NT2/D1 (cell line): ENCODE results near the gene SERINC2.
"Not testable (repeated sequence)": the region's sequence is repeated elsewhere in the genome, so short reads cannot be mapped to it uniquely, and the experiment has no call there.

Experiments used
- DNase-seq: peaks from one replicate; pipeline ENCODE4 v3.0.0-alpha.2; 2011; ENCODE audit warnings: low read depth, low spot score
- H3K27me3 ChIP-seq: 2 replicates; pipeline ENCODE4 v1.6.0; 2011; ENCODE audit warnings: mild to moderate bottlenecking; ENCODE audit not compliant: insufficient read length, insufficient read depth
- H3K36me3 ChIP-seq: 2 replicates; pipeline ENCODE4 v1.6.1; 2011; ENCODE audit warnings: mild to moderate bottlenecking, low read length, mixed read lengths; ENCODE audit not compliant: insufficient read depth, insufficient read length
- H3K4me1 ChIP-seq: 2 replicates; pipeline ENCODE4 v1.5.1; 2011; ENCODE audit not compliant: insufficient read depth, insufficient read length
- H3K4me3 ChIP-seq: 2 replicates; pipeline ENCODE4 v1.5.1; 2011; ENCODE audit warnings: low read depth; ENCODE audit not compliant: insufficient read length
- H3K9ac ChIP-seq: 2 replicates; pipeline ENCODE4 v1.6.0; 2011; ENCODE audit warnings: low read depth; ENCODE audit not compliant: insufficient read length
- H3K9me3 ChIP-seq: 2 replicates; pipeline ENCODE4 v1.5.1; 2011; ENCODE audit warnings: mild to moderate bottlenecking, low read length; ENCODE audit not compliant: insufficient read depth
- SUZ12 ChIP-seq: IDR thresholded peaks from 2 replicates; pipeline ENCODE4 v1.6.1; 2011; ENCODE audit not compliant: insufficient read length, insufficient read depth; ENCODE audit errors: extremely low read depth
- YY1 ChIP-seq: IDR thresholded peaks from 2 replicates; pipeline ENCODE4 v1.6.1; 2011; ENCODE audit not compliant: insufficient read length, insufficient read depth
- ZNF274 ChIP-seq: IDR thresholded peaks from 2 replicates; pipeline ENCODE4 v1.6.1; 2011; ENCODE audit warnings: mild to moderate bottlenecking, low read depth, low read length

The SERINC2 gene

GRCh38 chr1:31476891-31477846 lies 64.2 kb downstream of the SERINC2 start:
- no peaks in the 10 kb centered on the region for H3K36me3 ChIP-seq
- no peak for DNase-seq
- H3K4me3 ChIP-seq: no peak overlapping the region
- TF ChIP-seq YY1 (no peak), SUZ12 (no peak), ZNF274 (no peak)
- peaks cover 31% of the 10 kb centered on the region for H3K9me3 ChIP-seq
- H3K4me1 ChIP-seq: peaks cover 7% of the 10 kb centered on the region
- no peak overlapping the region for H3K9ac ChIP-seq
- no peaks in the 10 kb centered on the region for H3K27me3 ChIP-seq

DNA sequence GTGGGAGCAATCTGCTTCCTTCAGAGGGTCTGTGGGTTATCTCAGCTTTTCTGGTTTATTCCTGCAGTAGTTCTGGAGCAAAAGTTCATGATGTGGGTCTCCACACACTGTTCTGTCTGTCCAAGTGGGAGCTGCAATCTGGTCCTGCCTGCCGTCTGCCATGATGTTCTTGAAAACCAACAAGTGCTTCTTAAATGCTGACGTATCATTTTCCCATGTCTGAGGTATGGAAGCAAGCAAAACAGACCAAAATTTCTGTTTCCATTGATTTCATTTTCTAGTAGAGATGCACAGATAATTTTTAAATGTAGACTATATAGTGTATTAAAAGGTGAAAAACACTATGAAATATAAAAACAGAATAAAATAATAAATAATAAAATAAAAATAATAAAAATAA lies 65.2 kb downstream of the SERINC2 start:
- TF ChIP-seq ZNF274: no peak
- no peak for TF ChIP-seq YY1
- no peak for TF ChIP-seq SUZ12
- Histone ChIP-seq H3K4me1 (peaks cover 7% of the 10 kb centered on the region), H3K4me3 (no peak overlapping the region), H3K36me3 (no peaks in the 10 kb centered on the region), H3K9me3 (peaks cover 31% of the 10 kb centered on the region), H3K9ac (no peak overlapping the region), H3K27me3 (no peaks in the 10 kb centered on the region)
- DNase-seq: no peak

GRCh38 chr1:31479811-31480210 lies 66.8 kb downstream of the SERINC2 start:
- Histone ChIP-seq H3K4me3 (no peak overlapping the region), H3K27me3 (no peaks in the 10 kb centered on the region), H3K9ac (no peak overlapping the region), H3K4me1 (peaks cover 7% of the 10 kb centered on the region), H3K36me3 (no peaks in the 10 kb centered on the region), H3K9me3 (peaks cover 31% of the 10 kb centered on the region)
- TF ChIP-seq ZNF274 (no peak), SUZ12 (no peak), YY1 (no peak)
- no peak for DNase-seq

- not testable (repeated sequence) for H3K36me3 ChIP-seq, H3K9ac ChIP-seq, DNase-seq, H3K27me3 ChIP-seq, H3K4me1 ChIP-seq, H3K4me3 ChIP-seq
- peaks cover 29% of the 10 kb centered on the region for H3K9me3 ChIP-seq
Measured at GRCh38 chr1:31480426-31480825, 67.4 kb downstream of the SERINC2 start.

DNA sequence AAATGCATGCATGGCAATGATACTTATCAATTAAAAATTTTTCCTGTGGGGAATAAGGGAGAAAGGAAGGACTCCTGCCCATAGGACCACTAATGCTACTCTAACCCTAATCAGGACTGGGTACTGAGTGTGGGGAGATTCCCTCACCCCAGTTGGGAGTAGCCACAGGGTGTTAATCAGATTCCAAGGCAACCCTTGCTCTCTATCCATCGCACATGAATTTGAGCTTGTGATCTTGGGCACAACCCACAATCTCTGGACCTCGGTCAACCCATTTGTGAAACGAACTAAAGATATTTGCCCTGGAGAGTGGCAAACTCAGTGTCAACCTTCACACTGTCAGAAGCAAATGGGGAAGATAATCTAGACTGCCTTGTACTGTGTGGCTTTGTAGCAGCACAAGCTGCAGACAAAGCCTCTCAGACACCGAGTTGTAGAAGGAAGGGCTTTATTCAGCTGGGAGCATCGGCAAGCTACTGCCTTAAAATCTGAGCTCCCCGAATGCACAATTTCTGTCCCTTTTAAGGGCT lies 69.5 kb downstream of the SERINC2 start:
- DNase-seq: no peak
- H3K36me3 ChIP-seq: no peaks in the 10 kb centered on the region
- H3K4me1 ChIP-seq: peaks cover under 1% of the 10 kb centered on the region
- H3K27me3 ChIP-seq: no peaks in the 10 kb centered on the region
- no peak overlapping the region for H3K9ac ChIP-seq
- TF ChIP-seq ZNF274 (no peak), SUZ12 (no peak), YY1 (no peak)
- H3K9me3 ChIP-seq: peaks cover 23% of the 10 kb centered on the region
- no peak overlapping the region for H3K4me3 ChIP-seq

- Histone ChIP-seq H3K9me3 (peaks cover 23% of the 10 kb centered on the region), H3K9ac (no peak overlapping the region), H3K4me3 (no peak overlapping the region), H3K27me3 (no peaks in the 10 kb centered on the region), H3K36me3 (no peaks in the 10 kb centered on the region), H3K4me1 (no peaks in the 10 kb centered on the region)
- no peak for TF ChIP-seq YY1
- no peak for DNase-seq
Measured at GRCh38 chr1:31483012-31483946, 70.3 kb downstream of the SERINC2 start.
